Measurements from ENCODE around the gene MTARC2.
"Not testable (repeated sequence)": the region's sequence is repeated elsewhere in the genome, so short reads cannot be mapped to it uniquely, and the experiment has no call there.

MTARC2 gene
- total RNA-seq: 0 reads per million in 4 donors

- no peak for DNase-seq
Observed at GRCh38 chr1:220748089-220748934, at the start of gene MTARC2. Gene MTARC2, plus strand, starts transcription at chr1:220748322. Its CDS starts 210 bp downstream, at chr1:220748532.

- no peak for DNase-seq
Observed at GRCh38 chr1:220698607-220699016, 49.5 kb upstream of the MTARC2 start.

- no peak for DNase-seq
Observed at GRCh38 chr1:220699044-220699443, 49.1 kb upstream of the MTARC2 start.

GRCh38 chr1:220700556-220701179, 47.5 kb upstream of the MTARC2 start:
- no peak for DNase-seq

GRCh38 chr1:220701974-220702373, 46.1 kb upstream of the MTARC2 start:
- DNase-seq: peak in 1 of 5 donors; percentile 4

- DNase-seq: no peak
Observed at GRCh38 chr1:220702733-220703270, 45.3 kb upstream of the MTARC2 start.

GRCh38 chr1:220703305-220703704, 44.8 kb upstream of the MTARC2 start:
- DNase-seq: no peak

- no peak for DNase-seq
Observed at GRCh38 chr1:220705782-220706181, 42.3 kb upstream of the MTARC2 start.

- no peak for DNase-seq
Observed at GRCh38 chr1:220706480-220706879, 41.6 kb upstream of the MTARC2 start.

GRCh38 chr1:220707160-220707559, 41.0 kb upstream of the MTARC2 start:
- no peak for DNase-seq

GRCh38 chr1:220708244-220708643, 39.9 kb upstream of the MTARC2 start:
- no peak for DNase-seq

GRCh38 chr1:220708936-220709801, 39.0 kb upstream of the MTARC2 start:
- no peak for DNase-seq

GRCh38 chr1:220710333-220710732, 37.8 kb upstream of the MTARC2 start:
- no peak for DNase-seq

- DNase-seq: no peak
Observed at GRCh38 chr1:220711056-220711809, 36.9 kb upstream of the MTARC2 start.

GRCh38 chr1:220715986-220716385, 32.1 kb upstream of the MTARC2 start:
- not testable (repeated sequence) for DNase-seq

- DNase-seq: no peak
Observed at GRCh38 chr1:220717800-220718640, 30.1 kb upstream of the MTARC2 start.

- not testable (repeated sequence) for DNase-seq
Observed at GRCh38 chr1:220721266-220721665, 26.9 kb upstream of the MTARC2 start.

GRCh38 chr1:220726634-220727033, 21.5 kb upstream of the MTARC2 start:
- DNase-seq: no peak

GRCh38 chr1:220727519-220727918, 20.6 kb upstream of the MTARC2 start:
- no peak for DNase-seq

GRCh38 chr1:220730486-220730885, 17.6 kb upstream of the MTARC2 start:
- no peak for DNase-seq

- no peak for DNase-seq
Observed at GRCh38 chr1:220732137-220732536, 16.0 kb upstream of the MTARC2 start.
